Ectodermal cell (in vitro differentiated cells): Measurements from ENCODE around the gene GRIFIN.

Experiments
- H3K27ac ChIP-seq: 2 replicates; pipeline ENCODE4 v1.7.0; 2013; ENCODE audit warnings: mild to moderate bottlenecking, low read depth, low read length; ENCODE audit not compliant: insufficient read depth, poor library complexity, severe bottlenecking
- H3K27me3 ChIP-seq: 2 replicates; pipeline ENCODE4 v1.7.0; 2013; ENCODE audit warnings: mild to moderate bottlenecking, low read length; ENCODE audit not compliant: insufficient read depth, control insufficient read depth, poor library complexity, severe bottlenecking
- H3K36me3 ChIP-seq: one replicate; pipeline ENCODE4 v1.7.0; 2013; ENCODE audit warnings: low read length; ENCODE audit not compliant: control insufficient read depth, insufficient read depth
- H3K4me1 ChIP-seq: one replicate; pipeline ENCODE4 v1.7.0; 2013; ENCODE audit warnings: low read length; ENCODE audit not compliant: control insufficient read depth, insufficient read depth
- H3K4me3 ChIP-seq: 2 replicates; pipeline ENCODE4 v1.7.0; 2013; ENCODE audit warnings: low read depth, low read length, control low read depth; ENCODE audit not compliant: insufficient read depth
- H3K9me3 ChIP-seq: 2 replicates; pipeline ENCODE4 v1.7.0; 2013; ENCODE audit warnings: mild to moderate bottlenecking, low read length, moderate library complexity; ENCODE audit not compliant: control insufficient read depth
- WGBS, 2 experiments: methylation state at CpG; one replicate each; pipeline ENCODE4 v1.1.7; 2013; ENCODE audit warnings: missing lambda C conversion rate in 2 of 2; 5-methylcytosine and 5-hydroxymethylcytosine counted together

Gene GRIFIN

DNA sequence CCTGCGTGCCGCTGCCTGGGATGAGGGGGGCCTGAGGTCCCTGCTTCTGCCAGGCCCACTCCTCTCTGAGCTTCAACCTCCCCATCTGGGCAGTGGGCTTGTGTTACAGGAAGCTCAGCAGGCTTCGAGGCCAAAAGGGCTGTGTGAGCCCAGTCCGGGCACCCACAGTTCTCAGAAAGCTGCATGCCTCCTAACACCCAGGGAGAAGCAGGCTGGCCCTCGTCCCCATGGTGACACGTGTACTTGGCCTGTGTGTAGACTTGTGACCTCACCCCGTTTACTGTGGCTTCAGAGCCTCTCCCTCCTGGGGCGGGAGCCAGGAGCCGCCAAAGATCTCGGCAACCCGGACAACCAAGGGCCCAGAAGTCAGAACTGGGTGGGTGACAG, 2.2 kb upstream of the GRIFIN start:
- Histone ChIP-seq H3K4me3 (no peak overlapping the region), H3K36me3 (no peaks in the 10 kb centered on the region), H3K27me3 (no peaks in the 10 kb centered on the region), H3K27ac (no peak overlapping the region), H3K4me1 (peaks cover 28% of the 10 kb centered on the region), H3K9me3 (no peaks in the 10 kb centered on the region)
- WGBS, 2 experiments, result 90 to 92% methylated on average over 11 of the region's 11 CpGs

DNA sequence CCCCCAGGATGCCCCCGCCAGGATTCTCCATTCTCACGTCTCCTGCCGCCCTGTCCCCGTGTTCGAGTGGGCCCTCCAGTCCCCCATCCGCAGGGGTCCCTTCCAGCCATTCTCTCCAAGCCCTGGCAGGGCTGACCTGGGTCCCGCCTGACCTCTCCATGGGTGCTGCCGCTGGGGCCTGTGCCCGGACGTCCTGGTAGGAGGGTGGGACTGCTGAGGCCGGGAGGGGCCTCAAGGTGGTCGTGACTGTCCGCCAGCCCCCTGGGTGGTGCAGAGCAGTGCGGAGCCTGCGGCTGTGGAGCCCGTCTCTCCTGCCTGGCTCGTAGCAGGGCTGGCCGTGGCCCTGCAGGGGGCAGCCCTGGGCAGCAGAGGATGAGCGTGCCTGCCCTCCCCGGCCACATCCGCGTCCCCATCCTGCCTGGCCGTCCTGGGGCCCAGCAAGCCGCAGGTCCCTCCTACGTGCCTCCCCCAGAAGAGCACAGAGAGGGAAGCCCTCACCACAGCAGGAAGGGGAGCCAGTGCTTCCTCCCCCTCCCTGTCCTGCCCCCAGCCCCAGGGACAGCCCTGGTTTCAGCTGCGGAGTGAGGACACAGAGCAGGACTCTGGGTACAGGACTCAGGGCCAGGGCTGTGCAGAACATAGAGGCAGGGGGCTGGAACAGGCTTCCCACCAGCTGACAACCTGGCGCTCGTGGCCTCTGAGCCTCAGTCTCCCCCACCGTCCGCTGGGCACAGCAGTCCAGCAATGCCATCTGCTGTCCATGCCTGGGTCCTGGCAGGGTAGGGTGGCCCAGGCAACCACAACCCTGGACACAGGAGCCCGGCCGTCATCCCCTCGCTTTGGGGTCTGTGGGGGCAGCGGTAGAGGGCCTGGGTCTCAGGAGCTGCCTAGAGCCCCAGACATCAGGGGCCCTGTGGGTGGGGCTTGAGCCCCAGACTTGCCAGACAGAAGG, 1.5 kb upstream of the GRIFIN start:
- 44% methylated on average over 34 of the region's 34 CpGs for WGBS, 2 experiments
- Histone ChIP-seq H3K27ac (no peak overlapping the region), H3K27me3 (no peaks in the 10 kb centered on the region), H3K9me3 (no peaks in the 10 kb centered on the region), H3K36me3 (no peaks in the 10 kb centered on the region), H3K4me1 (peaks cover 28% of the 10 kb centered on the region), H3K4me3 (no peak overlapping the region)

DNA sequence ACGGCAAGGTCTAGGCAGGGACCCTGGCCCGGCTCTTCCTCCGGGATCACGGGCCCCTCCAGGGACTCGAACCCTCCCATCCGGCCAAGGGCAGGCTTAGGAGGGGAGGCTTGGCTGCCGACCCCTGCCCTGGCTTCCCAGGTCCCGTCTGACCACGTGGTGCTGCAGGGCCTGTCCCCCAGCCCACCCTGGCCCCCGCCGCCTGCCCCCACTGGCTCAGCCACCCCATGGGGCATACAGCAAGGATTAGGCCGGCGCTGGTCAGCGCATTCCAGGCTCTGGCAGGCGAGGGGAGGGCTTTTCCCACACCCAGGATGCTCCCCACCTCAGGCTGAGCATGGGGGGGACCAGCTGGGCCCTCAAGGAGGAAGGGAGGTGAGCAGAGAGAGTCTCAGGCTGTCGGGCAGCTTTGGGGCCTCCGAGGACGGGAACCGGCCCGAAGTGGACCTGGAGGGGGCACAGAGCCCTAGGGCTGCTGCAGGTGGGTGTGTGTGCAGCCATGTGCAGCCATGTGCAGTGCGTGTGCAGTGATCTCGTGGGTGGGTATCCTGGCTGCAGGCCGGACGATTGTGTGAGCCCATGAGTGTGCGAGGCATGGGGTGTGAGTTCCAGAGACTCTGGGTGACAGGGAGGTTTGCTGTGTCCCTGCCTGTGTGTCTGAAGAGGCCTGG, 713 bp upstream of the GRIFIN start:
- Histone ChIP-seq H3K27ac (no peak overlapping the region), H3K4me1 (peaks cover 28% of the 10 kb centered on the region)
- WGBS, 2 experiments, result 70 to 72% methylated on average over 25 of the region's 25 CpGs

DNA sequence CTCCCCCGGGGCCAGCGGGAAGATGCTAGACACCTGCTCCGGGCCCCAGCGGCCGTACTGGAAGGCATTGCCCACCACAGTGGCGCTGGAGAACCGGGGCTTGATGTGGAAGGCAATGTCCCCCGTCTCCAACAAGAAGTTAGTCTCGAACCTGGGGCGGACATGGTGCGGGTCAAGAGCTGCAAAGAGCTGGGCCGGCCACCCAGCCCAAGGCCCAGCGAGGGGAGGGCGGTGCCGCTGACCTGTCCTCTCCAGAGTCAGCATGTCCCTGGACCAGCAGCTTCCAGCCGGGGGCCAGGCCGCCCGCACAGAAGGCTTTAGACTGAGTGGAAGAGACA, 551 bp downstream of the GRIFIN start:
- H3K27me3 ChIP-seq, result no peaks in the 10 kb centered on the region
- no peak overlapping the region for H3K27ac ChIP-seq
- peaks cover 35% of the 10 kb centered on the region for H3K4me1 ChIP-seq
- no peaks in the 10 kb centered on the region for H3K36me3 ChIP-seq
- no peaks in the 10 kb centered on the region for H3K9me3 ChIP-seq
- 93 to 95% methylated on average over 18 of the region's 18 CpGs for WGBS, 2 experiments
- H3K4me3 ChIP-seq, result no peak overlapping the region

More for the DNA sequence above, 713 bp upstream of the GRIFIN start:
- no peak overlapping the region for H3K4me3 ChIP-seq
- H3K9me3 ChIP-seq, result no peaks in the 10 kb centered on the region
- no peaks in the 10 kb centered on the region for H3K27me3 ChIP-seq
- no peaks in the 10 kb centered on the region for H3K36me3 ChIP-seq

DNA sequence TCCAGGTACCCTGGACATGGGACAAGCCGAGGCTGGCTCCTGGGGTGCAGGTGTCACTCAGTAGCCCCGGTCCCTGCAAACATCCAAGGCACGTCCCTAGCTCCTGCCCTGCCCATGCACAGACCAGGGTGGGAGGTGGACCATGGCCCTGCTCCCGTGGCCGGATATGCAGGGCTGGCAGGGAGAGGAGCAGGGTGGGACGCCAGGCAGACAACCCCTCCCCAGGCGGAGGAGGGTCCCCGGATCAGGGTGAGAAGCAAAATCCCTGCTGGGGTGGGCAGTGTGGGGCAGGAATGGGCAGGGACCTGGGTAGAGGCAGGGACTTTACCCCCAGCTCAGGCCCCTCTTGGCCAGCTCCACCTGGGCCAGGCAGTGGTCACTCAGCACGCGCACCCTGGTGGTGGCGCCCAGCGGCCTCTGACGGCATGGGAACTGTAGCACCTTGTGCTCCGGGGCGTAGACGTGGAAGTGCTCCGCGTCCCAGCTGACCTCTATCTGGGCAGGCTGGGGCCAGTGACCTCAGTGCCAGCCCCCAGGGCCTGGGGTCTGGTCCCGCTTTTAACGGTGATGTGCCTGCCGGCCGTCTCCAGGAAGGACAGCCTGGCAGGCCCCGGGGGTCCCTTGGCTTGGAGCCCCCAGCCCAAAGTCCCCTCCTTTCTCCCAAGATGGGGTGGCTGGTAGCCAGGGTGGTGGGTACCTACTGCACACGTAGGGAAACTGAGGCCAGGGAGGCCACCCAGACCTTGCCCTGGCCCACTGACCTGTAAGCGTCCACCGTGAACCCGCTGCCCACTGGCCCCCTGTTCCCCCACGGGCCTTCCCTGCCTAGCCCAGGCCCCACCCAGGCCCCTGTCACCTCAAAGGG, 1.2 kb downstream of the GRIFIN start:
- Histone ChIP-seq H3K4me3 (no peak overlapping the region), H3K36me3 (no peaks in the 10 kb centered on the region), H3K9me3 (no peaks in the 10 kb centered on the region), H3K27me3 (no peaks in the 10 kb centered on the region), H3K4me1 (peaks cover 31% of the 10 kb centered on the region), H3K27ac (no peak overlapping the region)
- WGBS, 2 experiments, result 90 to 91% methylated on average over 28 of the region's 28 CpGs

DNA sequence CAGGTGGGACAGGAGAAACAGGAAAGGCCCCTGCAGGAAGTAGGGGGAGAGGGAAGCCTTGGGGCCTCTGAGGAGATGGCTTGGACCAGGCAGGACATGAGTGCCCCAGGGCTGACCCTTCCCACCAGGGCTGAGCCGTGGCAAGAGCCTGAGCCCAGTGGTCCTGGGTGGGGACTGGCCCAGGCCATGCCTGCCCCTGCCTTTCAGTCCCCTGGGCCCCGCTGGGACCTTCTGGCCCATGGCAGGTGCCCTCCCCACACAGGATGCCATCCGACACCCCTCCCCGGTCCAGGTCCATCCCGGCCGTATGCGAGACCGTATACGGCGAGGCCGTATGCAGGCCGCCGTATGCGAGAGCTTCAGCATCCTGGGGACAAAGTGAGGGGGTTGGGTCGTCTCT, 2.0 kb downstream of the GRIFIN start:
- Histone ChIP-seq H3K27ac (no peak overlapping the region), H3K4me1 (peaks cover 27% of the 10 kb centered on the region), H3K4me3 (no peak overlapping the region), H3K27me3 (no peaks in the 10 kb centered on the region), H3K36me3 (no peaks in the 10 kb centered on the region), H3K9me3 (no peaks in the 10 kb centered on the region)
- WGBS, 2 experiments, result 59% methylated on average over 15 of the region's 15 CpGs

DNA sequence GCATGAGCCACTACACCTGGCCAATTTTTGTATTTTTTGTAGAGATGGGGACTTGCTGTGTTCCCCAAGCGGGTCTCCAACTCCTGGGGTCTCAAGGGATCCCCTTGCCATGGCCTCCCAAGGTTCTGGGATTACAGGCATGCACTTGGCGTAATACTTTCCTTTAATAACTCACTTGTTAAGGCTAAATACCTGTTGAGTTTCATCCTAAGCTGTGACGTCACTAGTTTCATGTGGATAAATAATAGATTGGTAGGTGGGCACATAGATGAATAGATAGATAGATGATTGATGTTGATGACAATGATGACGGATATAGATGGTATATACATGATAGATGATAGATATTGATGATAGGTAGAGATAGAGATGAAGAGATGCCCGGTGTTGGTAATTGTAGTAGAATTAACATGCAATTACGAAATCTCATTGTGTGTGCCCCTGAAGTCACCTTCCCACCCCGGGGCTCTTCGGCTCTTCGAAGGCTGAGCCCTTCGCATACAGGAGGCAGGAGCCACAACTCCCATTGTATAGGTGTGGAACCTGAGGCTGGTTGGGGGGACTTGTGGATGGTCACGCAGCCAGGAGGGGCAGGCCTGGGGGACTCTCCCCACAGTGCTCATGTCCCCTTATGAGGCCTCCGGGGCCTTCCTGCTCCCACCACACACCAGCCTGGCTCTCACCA, 2.6 kb downstream of the GRIFIN start:
- no peak overlapping the region for H3K27ac ChIP-seq
- 93 to 96% methylated on average over 12 of the region's 12 CpGs for WGBS, 2 experiments
- H3K27me3 ChIP-seq, result no peaks in the 10 kb centered on the region
- no peaks in the 10 kb centered on the region for H3K36me3 ChIP-seq
- peaks cover 26% of the 10 kb centered on the region for H3K4me1 ChIP-seq
- no peak overlapping the region for H3K4me3 ChIP-seq
- no peaks in the 10 kb centered on the region for H3K9me3 ChIP-seq

DNA sequence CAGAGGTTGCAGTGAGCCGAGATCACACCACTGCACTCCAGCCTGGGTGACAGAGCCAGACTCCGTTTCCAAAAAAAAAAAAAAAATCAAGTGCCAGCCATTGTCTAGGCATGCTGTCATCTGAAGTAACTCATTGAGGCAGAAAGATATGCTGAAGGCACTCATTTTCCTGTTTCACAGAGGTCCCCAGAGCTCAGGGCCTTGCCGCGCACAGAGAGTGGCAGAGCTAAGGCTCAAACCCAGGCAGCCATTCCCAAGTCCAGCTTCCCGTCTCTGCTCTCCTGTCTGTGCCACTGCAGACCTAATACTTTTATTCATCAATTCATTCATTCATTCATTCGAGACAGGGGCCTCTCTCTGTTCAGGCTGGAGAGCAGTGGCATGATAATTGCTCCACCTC, 3.5 kb downstream of the GRIFIN start:
- WGBS, 2 experiments, result 92 to 93% methylated on average over 6 of the region's 6 CpGs
- Histone ChIP-seq H3K4me3 (no peak overlapping the region), H3K9me3 (no peaks in the 10 kb centered on the region), H3K27ac (no peak overlapping the region), H3K27me3 (no peaks in the 10 kb centered on the region), H3K4me1 (peaks cover 17% of the 10 kb centered on the region), H3K36me3 (no peaks in the 10 kb centered on the region)

DNA sequence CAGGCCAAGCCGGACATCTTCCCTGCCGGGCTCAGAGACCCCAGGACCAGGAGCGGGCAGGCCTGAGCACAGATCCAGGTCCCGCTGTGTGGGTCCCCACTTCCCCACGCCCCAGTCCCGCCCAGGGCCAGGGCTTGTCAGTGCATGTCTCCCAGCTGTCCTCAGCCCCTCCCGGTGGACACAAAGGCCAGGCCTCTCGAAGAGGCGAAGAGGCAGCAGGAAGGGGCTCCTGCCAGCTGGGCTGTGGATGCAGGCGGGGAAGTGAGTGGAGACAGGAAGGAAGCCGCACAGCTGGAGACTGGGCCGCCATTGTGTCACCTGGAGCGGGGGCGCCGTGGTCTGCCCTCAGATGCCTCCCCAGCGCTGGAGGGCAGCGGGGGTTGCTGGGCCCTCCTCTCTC, 4.8 kb downstream of the GRIFIN start:
- Histone ChIP-seq H3K36me3 (no peaks in the 10 kb centered on the region), H3K27ac (no peak overlapping the region), H3K4me1 (peaks cover 7% of the 10 kb centered on the region), H3K27me3 (no peaks in the 10 kb centered on the region), H3K4me3 (no peak overlapping the region), H3K9me3 (no peaks in the 10 kb centered on the region)
- 45 to 55% methylated on average over 17 of the region's 17 CpGs for WGBS, 2 experiments
